GM20000 (cell line): Measurements from ENCODE around the gene APOL2.
A peak's percentile ranks its signal among the peaks of the same experiment; 100 is the strongest.

Experiments
- DNase-seq: peaks from one replicate; pipeline ENCODE4 v3.0.0; 2012; ENCODE audit warnings: low spot score
- CTCF ChIP-seq: IDR thresholded peaks from 2 replicates; pipeline ENCODE4 v1.5.1; 2012; ENCODE audit warnings: mild to moderate bottlenecking, control low read depth; ENCODE audit errors: extremely low read depth, missing control alignments

Gene APOL2, protein sequence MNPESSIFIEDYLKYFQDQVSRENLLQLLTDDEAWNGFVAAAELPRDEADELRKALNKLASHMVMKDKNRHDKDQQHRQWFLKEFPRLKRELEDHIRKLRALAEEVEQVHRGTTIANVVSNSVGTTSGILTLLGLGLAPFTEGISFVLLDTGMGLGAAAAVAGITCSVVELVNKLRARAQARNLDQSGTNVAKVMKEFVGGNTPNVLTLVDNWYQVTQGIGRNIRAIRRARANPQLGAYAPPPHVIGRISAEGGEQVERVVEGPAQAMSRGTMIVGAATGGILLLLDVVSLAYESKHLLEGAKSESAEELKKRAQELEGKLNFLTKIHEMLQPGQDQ

DNA sequence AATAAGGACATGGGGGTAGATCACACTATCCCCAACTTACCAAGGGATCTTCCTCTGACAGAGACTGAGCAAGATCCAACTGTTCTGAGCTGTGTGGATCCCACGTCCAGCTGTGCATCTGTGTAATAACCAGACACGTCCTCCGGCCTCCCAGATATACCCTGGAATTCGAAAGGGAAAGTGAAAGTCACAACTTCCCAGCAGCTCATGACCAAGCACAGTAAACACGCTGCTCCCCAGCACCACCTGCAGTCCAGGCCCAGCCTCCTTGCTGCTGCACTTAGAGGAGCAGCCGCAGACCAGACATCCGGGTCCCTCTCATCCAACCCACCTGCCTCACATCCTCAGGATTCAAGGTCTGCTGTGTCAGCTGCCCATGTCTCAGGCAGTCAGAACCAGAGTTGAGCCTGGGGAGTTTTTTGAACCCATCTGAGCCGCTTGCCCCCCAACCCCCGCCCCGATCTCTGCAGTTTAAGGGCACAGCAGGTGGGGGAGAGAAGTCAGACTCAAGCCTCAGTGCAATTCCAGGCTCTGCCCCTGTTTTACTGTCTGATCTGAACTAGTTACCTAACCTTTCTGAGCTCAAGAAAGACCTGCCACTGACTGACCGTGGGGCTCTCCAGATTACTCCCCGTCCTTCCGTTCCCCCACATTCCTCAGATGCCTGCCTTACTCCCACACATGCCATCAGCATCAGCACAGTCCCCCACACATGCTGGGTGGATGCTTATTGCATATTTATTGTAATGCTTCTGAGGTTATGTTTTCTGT is at the start of gene APOL2:
Gene APOL2 (minus strand): TSS at position 127 of the 771 bp plus-strand sequence. CDS start 6,365 bp downstream, outside the sequence.
- TF ChIP-seq CTCF, result peak; percentile 70
- peak; percentile 84 for DNase-seq

GRCh38 chr22:36288571-36289405 is 49.5 kb upstream of the APOL2 start:
- no peak for DNase-seq
- TF ChIP-seq CTCF, result no peak

GRCh38 chr22:36287881-36288515 is 48.7 kb upstream of the APOL2 start:
- TF ChIP-seq CTCF, result no peak

DNA sequence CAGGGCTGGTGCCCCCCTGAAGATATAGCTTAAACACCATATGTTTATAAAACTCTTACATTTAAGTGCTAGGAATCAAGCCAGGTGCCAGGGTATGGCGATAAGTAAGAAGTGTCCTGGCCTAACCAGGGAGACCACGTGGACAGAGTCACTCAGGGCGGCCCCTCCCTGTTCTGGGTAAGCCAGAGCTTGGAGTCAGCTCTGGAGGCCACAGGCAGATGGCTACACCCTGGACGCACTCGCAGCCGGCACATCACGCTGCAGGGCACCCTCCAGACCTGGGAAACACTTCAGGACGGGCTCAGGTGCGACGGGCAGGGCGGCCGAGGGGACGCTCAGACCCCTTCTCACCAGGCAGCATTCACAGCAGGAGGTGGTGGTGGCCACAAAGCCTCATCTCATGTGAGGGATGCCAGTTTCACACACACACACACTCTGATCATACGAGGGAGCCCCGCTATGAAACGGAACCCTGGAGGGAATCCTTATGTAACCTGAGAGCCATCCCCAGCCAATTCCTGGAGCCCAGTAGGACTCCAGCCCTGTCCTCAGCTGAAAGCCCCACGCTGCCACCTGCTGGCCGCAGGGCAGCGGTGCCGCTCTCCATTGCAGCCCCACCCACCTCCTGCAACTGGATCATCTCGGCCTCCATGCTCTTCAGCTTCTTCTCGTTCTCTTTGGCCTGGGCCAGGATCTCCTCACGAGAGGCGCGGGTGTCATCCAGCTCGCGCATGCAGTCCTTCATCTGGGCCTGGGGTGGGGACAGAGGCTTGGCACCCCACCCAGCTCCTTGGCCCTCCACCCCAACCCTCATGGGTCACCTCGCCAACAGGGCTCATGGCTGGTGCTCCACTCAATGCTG is 47.0 kb upstream of the APOL2 start:
- peak; percentile 91 for TF ChIP-seq CTCF
- peak; percentile 85 for DNase-seq

More at GRCh38 chr22:36287881-36288515, 48.7 kb upstream of the APOL2 start:
- no peak for DNase-seq

DNA sequence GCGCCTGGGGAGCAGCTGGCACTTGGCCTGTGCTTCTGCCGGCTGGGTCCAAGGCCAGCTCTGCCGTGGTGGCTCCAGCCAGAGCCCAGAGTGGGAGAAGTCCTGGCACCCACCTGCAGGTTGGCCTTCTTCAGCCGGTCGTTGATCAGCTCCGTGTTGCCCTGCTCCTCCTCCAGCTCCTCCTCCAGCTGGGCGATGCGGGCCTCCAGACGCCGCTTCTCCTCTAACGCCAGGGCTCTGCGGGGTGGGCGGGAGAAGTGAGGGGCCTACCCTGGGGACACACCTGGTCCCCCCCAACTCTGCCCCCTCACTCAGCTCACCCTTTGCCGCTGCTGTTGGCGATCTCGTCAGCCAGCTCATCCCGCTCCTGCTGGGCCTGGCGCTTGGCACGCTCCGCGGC is 46.2 kb upstream of the APOL2 start:
- no peak for DNase-seq
- TF ChIP-seq CTCF, result no peak

GRCh38 chr22:36285017-36285416 is 45.7 kb upstream of the APOL2 start:
- peak; percentile 16 for DNase-seq
- no peak for TF ChIP-seq CTCF
